ENCODE data around the gene FARSB.

The FARSB gene

GRCh38 chr2:222604749-222605515 lies 51.0 kb downstream of the FARSB start:
- in situ Hi-C loops (cut with HindIII; ENCODE audit: low sequenced_read_pairs), result no loop called here
- DNase-seq (ENCODE audit: low read depth, low spot score), result no peak
- no peak overlapping the region for H3K4me3 ChIP-seq (ENCODE audit: low read depth, low read length)
- no peak for TF ChIP-seq CTCF (IDR thresholded peaks at IDR 0.05; ENCODE audit: low read depth, low read length)

- in situ Hi-C loops (cut with HindIII; ENCODE audit: low sequenced_read_pairs), result no loop called here
- no peak overlapping the region for H3K4me3 ChIP-seq (ENCODE audit: low read depth, low read length)
- TF ChIP-seq CTCF (IDR thresholded peaks at IDR 0.05; ENCODE audit: low read depth, low read length), result no peak
- no peak for DNase-seq (ENCODE audit: low read depth, low spot score)
Observed at GRCh38 chr2:222603501-222603900, 52.4 kb downstream of the FARSB start.

- DNase-seq (ENCODE audit: low read depth, low spot score), result no peak
- H3K4me3 ChIP-seq (ENCODE audit: low read depth, low read length), result no peak overlapping the region
- TF ChIP-seq CTCF (IDR thresholded peaks at IDR 0.05; ENCODE audit: low read depth, low read length), result no peak
- in situ Hi-C loops (cut with HindIII; ENCODE audit: low sequenced_read_pairs), result no loop called here
Observed at GRCh38 chr2:222598611-222599010, 57.3 kb downstream of the FARSB start.

- no peak overlapping the region for H3K4me3 ChIP-seq (ENCODE audit: low read depth, low read length)
- in situ Hi-C loops (cut with HindIII; ENCODE audit: low sequenced_read_pairs), result no loop called here
- no peak for TF ChIP-seq CTCF (IDR thresholded peaks at IDR 0.05; ENCODE audit: low read depth, low read length)
- DNase-seq (ENCODE audit: low read depth, low spot score), result no peak
Observed at GRCh38 chr2:222595581-222595980, 60.3 kb downstream of the FARSB start.

- in situ Hi-C loops (cut with HindIII; ENCODE audit: low sequenced_read_pairs), result no loop called here
- no peak for TF ChIP-seq CTCF (IDR thresholded peaks at IDR 0.05; ENCODE audit: low read depth, low read length)
- DNase-seq (ENCODE audit: low read depth, low spot score), result peak; percentile 74
- H3K4me3 ChIP-seq (ENCODE audit: low read depth, low read length), result no peak overlapping the region
Observed at GRCh38 chr2:222594679-222595078, 61.2 kb downstream of the FARSB start.

GRCh38 chr2:222592176-222592575 lies 63.7 kb downstream of the FARSB start:
- in situ Hi-C loops (cut with HindIII; ENCODE audit: low sequenced_read_pairs), result no loop called here
- no peak overlapping the region for H3K4me3 ChIP-seq (ENCODE audit: low read depth, low read length)
- no peak for DNase-seq (ENCODE audit: low read depth, low spot score)
- no peak for TF ChIP-seq CTCF (IDR thresholded peaks at IDR 0.05; ENCODE audit: low read depth, low read length)
